Ascending aorta (tissue), 2 donors: ENCODE measurements around the gene CACTIN. TPM values are rescaled to one million over a fixed set of nuclear protein-coding genes. Genes with fewer than 3 reads are reported as not detected.

Source experiments
- DNase-seq, 2 donors: peaks; one replicate each; pipeline ENCODE4 v3.0.0-alpha.2; 2019; ENCODE audit warnings: low spot score in 2 of 2
- H3K27ac ChIP-seq, 2 donors: fragments of 200-600 bp; sonication (generic); one replicate each; pipeline ENCODE4 v1.5.1; 2016 to 2017; ENCODE audit warnings: mild to moderate bottlenecking in 1 of 2
- H3K27me3 ChIP-seq: fragments of 200-600 bp; sonication (generic); one replicate; pipeline ENCODE4 v1.5.1; 2017
- H3K36me3 ChIP-seq, 2 donors: fragments of 200-600 bp; sonication (generic); one replicate each; pipeline ENCODE4 v1.5.1; 2016
- H3K4me1 ChIP-seq, 2 donors: fragments of 200-600 bp; sonication (generic); one replicate each; pipeline ENCODE4 v1.5.1; 2016 to 2017; ENCODE audit warnings: mild to moderate bottlenecking in 1 of 2
- H3K4me3 ChIP-seq, 2 donors: fragments of 200-600 bp; sonication (generic); one replicate each; pipeline ENCODE4 v1.5.1; 2016 to 2017; ENCODE audit warnings: mild to moderate bottlenecking in 1 of 2
- H3K9me3 ChIP-seq, 2 donors: fragments of 200-600 bp; sonication (generic); one replicate each; pipeline ENCODE4 v1.5.1; 2016
- CTCF ChIP-seq, 3 experiments: fragments of 200-600 bp in 2 of 3; fragments of 450-650 bp in 1 of 3; sonication (generic) in 2 of 3; IDR thresholded peaks; one replicate each; pipeline ENCODE4 v1.5.1; 2016 to 2019; ENCODE audit warnings: antibody characterized with exemption in 3 of 3, mild to moderate bottlenecking in 1 of 3, moderate library complexity in 1 of 3
- intact Hi-C: fragments of 100-400 bp; cut with DNase I; formaldehyde crosslinking; loops from one replicate; pipeline ENCODE4 v1.15.1; 2023
- total RNA-seq: library from RNA; depleted of rRNA; stranded (reverse); fragments of >200 nt; gene quantifications from one replicate; pipeline ENCODE4 v1.1.0, GENCODE V29; 2016

CACTIN gene
- total RNA-seq, 1 donor from 2014 or later: 57.6 TPM

- H3K36me3 ChIP-seq: peaks cover 56 to 58% of the 10 kb centered on the region in 2 donors
- intact Hi-C loops: no loop called here
- peaks cover 5 to 33% of the 10 kb centered on the region in 2 donors for H3K4me1 ChIP-seq
- no peaks in the 10 kb centered on the region for H3K27me3 ChIP-seq
- no peak for TF ChIP-seq CTCF (IDR thresholded peaks at IDR 0.05)
- no peak overlapping the region for H3K27ac ChIP-seq
- no peak overlapping the region for H3K4me3 ChIP-seq
- H3K9me3 ChIP-seq: no peaks in the 10 kb centered on the region
- no peak for DNase-seq
These were observed 38.5 kb upstream of the CACTIN start for GRCh38 chr19:3664879-3665642.

GRCh38 chr19:3663838-3664237 lies 37.2 kb upstream of the CACTIN start:
- Histone ChIP-seq H3K4me1 (peaks cover 0 to 21% of the 10 kb centered on the region in 2 donors), H3K4me3 (no peak overlapping the region), H3K27me3 (no peaks in the 10 kb centered on the region), H3K9me3 (no peaks in the 10 kb centered on the region), H3K36me3 (peaks cover 67 to 69% of the 10 kb centered on the region in 2 donors), H3K27ac (no peak overlapping the region)
- no peak for TF ChIP-seq CTCF (IDR thresholded peaks at IDR 0.05)
- no peak for DNase-seq
- intact Hi-C loops: no loop called here

- H3K27me3 ChIP-seq: no peaks in the 10 kb centered on the region
- no peak for TF ChIP-seq CTCF (IDR thresholded peaks at IDR 0.05)
- no peak for DNase-seq
- no peaks in the 10 kb centered on the region for H3K9me3 ChIP-seq
- peaks cover 81 to 85% of the 10 kb centered on the region in 2 donors for H3K36me3 ChIP-seq
- no peak overlapping the region for H3K4me3 ChIP-seq
- intact Hi-C loops: no loop called here
- H3K4me1 ChIP-seq: peaks cover 0 to 7% of the 10 kb centered on the region in 2 donors
- H3K27ac ChIP-seq: no peak overlapping the region
These were observed 35.0 kb upstream of the CACTIN start for GRCh38 chr19:3661284-3662238.

GRCh38 chr19:3660493-3661219 lies 34.1 kb upstream of the CACTIN start:
- TF ChIP-seq CTCF (IDR thresholded peaks at IDR 0.05): no peak
- no peak for DNase-seq
- intact Hi-C loops: no loop called here
- H3K4me3 ChIP-seq: no peak overlapping the region
- H3K9me3 ChIP-seq: no peaks in the 10 kb centered on the region
- H3K27me3 ChIP-seq: no peaks in the 10 kb centered on the region
- no peak overlapping the region for H3K27ac ChIP-seq
- H3K4me1 ChIP-seq: peaks cover 0 to 1% of the 10 kb centered on the region in 2 donors
- peaks cover 88 to 90% of the 10 kb centered on the region in 2 donors for H3K36me3 ChIP-seq

- DNase-seq: no peak
- Histone ChIP-seq H3K9me3 (no peaks in the 10 kb centered on the region), H3K4me3 (no peak overlapping the region), H3K27me3 (no peaks in the 10 kb centered on the region), H3K36me3 (peaks cover 86 to 89% of the 10 kb centered on the region in 2 donors), H3K27ac (no peak overlapping the region), H3K4me1 (no peaks in the 10 kb centered on the region)
- no peak for TF ChIP-seq CTCF (IDR thresholded peaks at IDR 0.05)
- intact Hi-C loops: no loop called here
These were observed 33.1 kb upstream of the CACTIN start for GRCh38 chr19:3659746-3660112.
